ENCODE measurements around the gene SCYGR6. TPM values are rescaled to one million over a fixed set of nuclear protein-coding genes. Genes with fewer than 3 reads are reported as not detected.

SCYGR6 gene
- total RNA-seq (not detected), polyA plus RNA-seq (not detected)
- long read RNA-seq, donor 1, result 0 reads
- long read RNA-seq, donor 2, result 0 reads
- long read RNA-seq, donor 3, result 0 reads
- long read RNA-seq, donor 4, result 0 reads
- long read RNA-seq, donor 5, result 0 reads
- long read RNA-seq, donor 6, result 0 reads
- long read RNA-seq, donor 7, result 0 reads
- long read RNA-seq, donor 8, result 0 reads
- long read RNA-seq, donor 9, result 0 reads
- long read RNA-seq, donor 10, result 0 reads

GRCh38 chr2:227724394-227725039 lies at the start of gene SCYGR6:
TSS of gene SCYGR6 (minus strand) at chr2:227724757. CDS start at chr2:227724757, 0 bp downstream.
- no peak within 1 kb of the TSS for H3K27ac ChIP-seq (ENCODE audit: low read depth in 1 of 2, low read length in 1 of 2)
- no peaks in the 10 kb centered on the region for H3K4me1 ChIP-seq (ENCODE audit: control insufficient read depth in 2 of 2, insufficient read depth in 2 of 2, low read length in 2 of 2)
- H3K36me3 ChIP-seq (ENCODE audit: control insufficient read depth in 2 of 2, insufficient read depth in 2 of 2, low read length in 1 of 2), result no peaks in the 10 kb centered on the region
- DNase-seq (ENCODE audit: low read depth in 6 of 9, low spot score in 9 of 9), result no peak
- no peaks in the 10 kb centered on the region for H3K27me3 ChIP-seq (ENCODE audit: control insufficient read depth in 2 of 2, insufficient read depth in 1 of 2, low read length in 1 of 2)
- 93% methylated on average over 15 of the region's 15 CpGs for WGBS
- H3K9me3 ChIP-seq (ENCODE audit: control insufficient read depth in 2 of 2, insufficient read depth in 1 of 2, low read length in 1 of 2), result no peaks in the 10 kb centered on the region
- H3K4me3 ChIP-seq (ENCODE audit: low read length in 2 of 2), result no peak within 1 kb of the TSS

- no peak for DNase-seq (ENCODE audit: low read depth in 6 of 9, low spot score in 9 of 9)
- Histone ChIP-seq H3K27ac (ENCODE audit: low read depth in 1 of 2, low read length in 1 of 2) (no peak overlapping the region), H3K27me3 (ENCODE audit: control insufficient read depth in 2 of 2, insufficient read depth in 1 of 2, low read length in 1 of 2) (no peaks in the 10 kb centered on the region), H3K4me1 (ENCODE audit: control insufficient read depth in 2 of 2, insufficient read depth in 2 of 2, low read length in 2 of 2) (no peaks in the 10 kb centered on the region), H3K4me3 (ENCODE audit: low read length in 2 of 2) (no peak overlapping the region), H3K36me3 (ENCODE audit: control insufficient read depth in 2 of 2, insufficient read depth in 2 of 2, low read length in 1 of 2) (no peaks in the 10 kb centered on the region), H3K9me3 (ENCODE audit: control insufficient read depth in 2 of 2, insufficient read depth in 1 of 2, low read length in 1 of 2) (no peaks in the 10 kb centered on the region)
- WGBS, result 75% methylated on average over 15 of the region's 15 CpGs
Observed at GRCh38 chr2:227774011-227774624, 49.6 kb upstream of the SCYGR6 start.

- Histone ChIP-seq H3K4me1 (ENCODE audit: control insufficient read depth in 2 of 2, insufficient read depth in 2 of 2, low read length in 2 of 2) (no peaks in the 10 kb centered on the region), H3K27me3 (ENCODE audit: control insufficient read depth in 2 of 2, insufficient read depth in 1 of 2, low read length in 1 of 2) (no peaks in the 10 kb centered on the region), H3K9me3 (ENCODE audit: control insufficient read depth in 2 of 2, insufficient read depth in 1 of 2, low read length in 1 of 2) (no peaks in the 10 kb centered on the region), H3K4me3 (ENCODE audit: low read length in 2 of 2) (no peak overlapping the region), H3K36me3 (ENCODE audit: control insufficient read depth in 2 of 2, insufficient read depth in 2 of 2, low read length in 1 of 2) (no peaks in the 10 kb centered on the region), H3K27ac (ENCODE audit: low read depth in 1 of 2, low read length in 1 of 2) (no peak overlapping the region)
- WGBS, result 83% methylated on average over 2 of the region's 2 CpGs
- no peak for DNase-seq (ENCODE audit: low read depth in 6 of 9, low spot score in 9 of 9)
Observed at GRCh38 chr2:227772932-227773331, 48.4 kb upstream of the SCYGR6 start.

GRCh38 chr2:227772197-227772661 lies 47.7 kb upstream of the SCYGR6 start:
- no peaks in the 10 kb centered on the region for H3K27me3 ChIP-seq (ENCODE audit: control insufficient read depth in 2 of 2, insufficient read depth in 1 of 2, low read length in 1 of 2)
- 95% methylated on average over 5 of the region's 5 CpGs for WGBS
- H3K27ac ChIP-seq (ENCODE audit: low read depth in 1 of 2, low read length in 1 of 2), result no peak overlapping the region
- H3K36me3 ChIP-seq (ENCODE audit: control insufficient read depth in 2 of 2, insufficient read depth in 2 of 2, low read length in 1 of 2), result no peaks in the 10 kb centered on the region
- DNase-seq (ENCODE audit: low read depth in 6 of 9, low spot score in 9 of 9), result no peak
- no peak overlapping the region for H3K4me3 ChIP-seq (ENCODE audit: low read length in 2 of 2)
- H3K9me3 ChIP-seq (ENCODE audit: control insufficient read depth in 2 of 2, insufficient read depth in 1 of 2, low read length in 1 of 2), result no peaks in the 10 kb centered on the region
- H3K4me1 ChIP-seq (ENCODE audit: control insufficient read depth in 2 of 2, insufficient read depth in 2 of 2, low read length in 2 of 2), result no peaks in the 10 kb centered on the region

- WGBS, result 98% methylated on average over 22 of the region's 22 CpGs
- no peak for DNase-seq (ENCODE audit: low read depth in 6 of 9, low spot score in 9 of 9)
Observed at GRCh38 chr2:227767830-227768229, 43.3 kb upstream of the SCYGR6 start.

GRCh38 chr2:227766373-227766883 lies 41.9 kb upstream of the SCYGR6 start:
- peak in 7 of 9 donors; percentile 19 to 56 (median 24) for DNase-seq (ENCODE audit: low read depth in 6 of 9, low spot score in 9 of 9)
- 36% methylated on average over 11 of the region's 11 CpGs for WGBS
- Histone ChIP-seq H3K4me1 (ENCODE audit: control insufficient read depth in 2 of 2, insufficient read depth in 2 of 2, low read length in 2 of 2) (no peaks in the 10 kb centered on the region), H3K4me3 (ENCODE audit: low read length in 2 of 2) (no peak overlapping the region), H3K9me3 (ENCODE audit: control insufficient read depth in 2 of 2, insufficient read depth in 1 of 2, low read length in 1 of 2) (no peaks in the 10 kb centered on the region), H3K27ac (ENCODE audit: low read depth in 1 of 2, low read length in 1 of 2) (no peak overlapping the region), H3K27me3 (ENCODE audit: control insufficient read depth in 2 of 2, insufficient read depth in 1 of 2, low read length in 1 of 2) (no peaks in the 10 kb centered on the region), H3K36me3 (ENCODE audit: control insufficient read depth in 2 of 2, insufficient read depth in 2 of 2, low read length in 1 of 2) (no peaks in the 10 kb centered on the region)

More at GRCh38 chr2:227767830-227768229, 43.3 kb upstream of the SCYGR6 start:
- Histone ChIP-seq H3K4me3 (ENCODE audit: low read length in 2 of 2) (no peak overlapping the region), H3K27ac (ENCODE audit: low read depth in 1 of 2, low read length in 1 of 2) (no peak overlapping the region), H3K9me3 (ENCODE audit: control insufficient read depth in 2 of 2, insufficient read depth in 1 of 2, low read length in 1 of 2) (no peaks in the 10 kb centered on the region), H3K27me3 (ENCODE audit: control insufficient read depth in 2 of 2, insufficient read depth in 1 of 2, low read length in 1 of 2) (no peaks in the 10 kb centered on the region), H3K36me3 (ENCODE audit: control insufficient read depth in 2 of 2, insufficient read depth in 2 of 2, low read length in 1 of 2) (no peaks in the 10 kb centered on the region), H3K4me1 (ENCODE audit: control insufficient read depth in 2 of 2, insufficient read depth in 2 of 2, low read length in 2 of 2) (no peaks in the 10 kb centered on the region)

- H3K27ac ChIP-seq (ENCODE audit: low read depth in 1 of 2, low read length in 1 of 2), result no peak overlapping the region
- DNase-seq (ENCODE audit: low read depth in 6 of 9, low spot score in 9 of 9), result no peak
- WGBS, result 88% methylated on average over 4 of the region's 4 CpGs
Observed at GRCh38 chr2:227765788-227766372, 41.3 kb upstream of the SCYGR6 start.

GRCh38 chr2:227761740-227762476 lies 37.4 kb upstream of the SCYGR6 start:
- Histone ChIP-seq H3K4me3 (ENCODE audit: low read length in 2 of 2) (no peak overlapping the region), H3K27ac (ENCODE audit: low read depth in 1 of 2, low read length in 1 of 2) (no peak overlapping the region), H3K36me3 (ENCODE audit: control insufficient read depth in 2 of 2, insufficient read depth in 2 of 2, low read length in 1 of 2) (no peaks in the 10 kb centered on the region), H3K9me3 (ENCODE audit: control insufficient read depth in 2 of 2, insufficient read depth in 1 of 2, low read length in 1 of 2) (no peaks in the 10 kb centered on the region), H3K27me3 (ENCODE audit: control insufficient read depth in 2 of 2, insufficient read depth in 1 of 2, low read length in 1 of 2) (no peaks in the 10 kb centered on the region), H3K4me1 (ENCODE audit: control insufficient read depth in 2 of 2, insufficient read depth in 2 of 2, low read length in 2 of 2) (no peaks in the 10 kb centered on the region)
- 93% methylated on average over 6 of the region's 6 CpGs for WGBS
- no peak for DNase-seq (ENCODE audit: low read depth in 6 of 9, low spot score in 9 of 9)

More at GRCh38 chr2:227765788-227766372, 41.3 kb upstream of the SCYGR6 start:
- H3K27me3 ChIP-seq (ENCODE audit: control insufficient read depth in 2 of 2, insufficient read depth in 1 of 2, low read length in 1 of 2), result no peaks in the 10 kb centered on the region
- H3K36me3 ChIP-seq (ENCODE audit: control insufficient read depth in 2 of 2, insufficient read depth in 2 of 2, low read length in 1 of 2), result no peaks in the 10 kb centered on the region
- no peaks in the 10 kb centered on the region for H3K4me1 ChIP-seq (ENCODE audit: control insufficient read depth in 2 of 2, insufficient read depth in 2 of 2, low read length in 2 of 2)
- H3K4me3 ChIP-seq (ENCODE audit: low read length in 2 of 2), result no peak overlapping the region
- no peaks in the 10 kb centered on the region for H3K9me3 ChIP-seq (ENCODE audit: control insufficient read depth in 2 of 2, insufficient read depth in 1 of 2, low read length in 1 of 2)

Measured in thymus (tissue), 14 donors.